CD4-positive, alpha-beta T cell treated with Interleukin-6 at 100 ng/mL for 8 hours (primary cell): ENCODE data around the gene VSIR.

Experiments
- DNase-seq: peaks from one replicate; pipeline ENCODE4 v3.0.0-alpha.2; 2020; ENCODE audit warnings: mixed read lengths, low spot score

VSIR gene

DNA sequence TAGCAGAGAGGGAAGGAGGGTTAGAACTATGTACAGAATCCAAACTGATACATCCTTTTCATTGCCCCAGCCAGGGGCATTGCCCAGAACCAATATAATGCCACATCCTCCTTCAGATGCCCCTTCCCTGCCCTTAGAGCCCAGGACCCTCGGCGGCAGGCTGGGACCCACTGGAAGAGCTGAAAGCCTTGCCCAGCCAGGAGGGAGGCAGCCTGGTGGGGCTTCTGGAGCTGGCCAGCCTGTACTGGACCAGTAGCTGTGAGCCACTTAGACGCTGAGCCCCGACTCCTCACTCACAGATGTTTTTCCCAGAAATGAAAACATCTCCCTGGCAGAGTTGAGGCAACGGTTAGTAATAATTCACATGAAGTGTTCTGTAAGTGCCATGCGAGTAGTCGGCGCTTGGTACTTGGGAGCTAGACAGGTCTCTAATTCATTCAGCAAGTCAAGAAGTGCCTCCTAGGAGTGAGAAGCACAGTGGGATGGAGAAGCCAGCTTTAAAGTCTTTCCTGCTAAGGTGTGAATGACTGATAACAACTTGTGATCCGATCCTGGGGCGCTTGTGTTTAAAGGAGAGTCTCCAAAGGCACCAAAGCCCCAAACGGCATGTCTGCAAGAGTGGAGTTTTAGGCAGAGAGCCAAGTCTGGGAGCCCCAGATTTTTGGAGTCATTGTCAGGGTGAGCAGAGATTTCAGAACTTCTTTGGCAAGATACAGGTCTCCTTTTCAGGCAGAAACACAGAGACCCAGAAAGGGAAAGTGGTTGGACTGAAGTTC is 9.8 kb downstream of the VSIR start:
- DNase-seq: no peak

DNA sequence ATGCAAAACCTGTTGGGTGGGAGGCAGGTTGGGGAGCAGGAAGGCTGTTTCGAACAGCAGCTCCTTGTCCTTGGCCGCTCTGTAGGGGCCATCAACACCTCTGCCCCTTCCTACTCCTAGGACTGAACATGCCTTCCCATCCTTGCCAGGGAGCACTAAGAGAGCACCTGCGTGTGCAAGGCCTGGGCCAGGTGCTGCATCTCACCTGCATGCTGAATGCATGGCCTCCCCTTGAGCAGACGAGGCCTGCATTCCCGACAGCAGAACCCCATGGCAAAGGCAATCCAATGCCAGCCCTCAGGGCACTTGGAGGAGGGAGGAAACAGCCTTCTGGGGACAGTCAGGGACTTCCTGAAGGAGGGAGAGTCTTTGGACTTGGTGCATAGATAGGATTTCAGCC is 11.0 kb downstream of the VSIR start:
- no peak for DNase-seq

DNA sequence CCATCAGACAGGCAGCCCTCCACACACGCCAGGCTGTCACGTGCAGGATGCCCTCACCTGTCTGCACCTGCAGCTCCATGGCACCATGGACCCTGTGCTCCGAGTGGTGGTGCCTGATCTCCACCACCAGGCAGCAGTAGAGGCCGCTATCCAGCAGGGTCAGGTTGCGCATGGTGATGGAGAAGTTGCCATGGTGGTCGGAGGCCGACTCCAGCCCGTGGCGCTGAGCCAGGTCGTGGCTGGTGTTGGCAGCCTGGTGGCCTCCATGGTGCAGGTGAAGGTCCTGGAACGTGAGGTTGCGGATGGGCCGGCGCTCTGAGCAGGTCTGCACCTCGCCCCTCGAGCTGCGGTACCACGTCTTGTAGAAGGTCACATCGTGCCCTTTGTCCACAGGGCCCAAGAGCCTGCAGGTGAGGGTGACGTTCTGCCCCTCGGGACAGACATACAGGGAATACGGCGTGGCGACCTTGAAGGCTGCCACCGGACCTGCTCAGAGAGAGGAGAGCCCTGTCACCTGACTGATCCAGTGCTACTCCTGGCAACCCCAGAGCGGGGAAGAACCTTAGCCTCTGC is 11.7 kb downstream of the VSIR start:
- no peak for DNase-seq

GRCh38 chr10:71761105-71761511 is 12.2 kb downstream of the VSIR start:
- peak; percentile 42 for DNase-seq

DNA sequence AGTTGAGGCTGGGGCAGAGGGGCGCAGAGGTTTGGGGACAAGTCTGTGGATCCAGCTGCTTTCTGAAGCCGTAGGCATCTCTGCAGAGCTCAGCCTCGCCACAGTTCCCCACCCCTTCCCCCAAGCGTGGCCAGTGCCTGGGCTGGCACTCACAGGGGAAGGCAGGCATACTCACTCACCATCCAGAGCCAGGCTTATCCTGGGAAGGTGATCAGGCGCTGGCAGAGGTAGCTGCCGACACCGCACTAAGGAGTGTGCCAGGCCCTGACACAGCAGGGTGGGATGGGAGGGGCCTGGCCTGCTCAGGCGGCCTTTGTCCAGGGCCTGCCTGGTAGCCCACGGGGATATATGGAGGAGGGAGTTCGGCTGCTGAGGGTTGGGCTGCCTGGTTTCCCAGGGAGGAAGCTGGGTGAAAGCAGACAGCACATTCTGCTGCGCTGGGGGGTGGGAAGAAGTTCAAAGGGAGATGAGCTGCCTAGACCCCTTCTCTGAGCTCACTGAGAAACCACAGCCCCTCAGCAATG is 15.9 kb downstream of the VSIR start:
- DNase-seq: no peak

DNA sequence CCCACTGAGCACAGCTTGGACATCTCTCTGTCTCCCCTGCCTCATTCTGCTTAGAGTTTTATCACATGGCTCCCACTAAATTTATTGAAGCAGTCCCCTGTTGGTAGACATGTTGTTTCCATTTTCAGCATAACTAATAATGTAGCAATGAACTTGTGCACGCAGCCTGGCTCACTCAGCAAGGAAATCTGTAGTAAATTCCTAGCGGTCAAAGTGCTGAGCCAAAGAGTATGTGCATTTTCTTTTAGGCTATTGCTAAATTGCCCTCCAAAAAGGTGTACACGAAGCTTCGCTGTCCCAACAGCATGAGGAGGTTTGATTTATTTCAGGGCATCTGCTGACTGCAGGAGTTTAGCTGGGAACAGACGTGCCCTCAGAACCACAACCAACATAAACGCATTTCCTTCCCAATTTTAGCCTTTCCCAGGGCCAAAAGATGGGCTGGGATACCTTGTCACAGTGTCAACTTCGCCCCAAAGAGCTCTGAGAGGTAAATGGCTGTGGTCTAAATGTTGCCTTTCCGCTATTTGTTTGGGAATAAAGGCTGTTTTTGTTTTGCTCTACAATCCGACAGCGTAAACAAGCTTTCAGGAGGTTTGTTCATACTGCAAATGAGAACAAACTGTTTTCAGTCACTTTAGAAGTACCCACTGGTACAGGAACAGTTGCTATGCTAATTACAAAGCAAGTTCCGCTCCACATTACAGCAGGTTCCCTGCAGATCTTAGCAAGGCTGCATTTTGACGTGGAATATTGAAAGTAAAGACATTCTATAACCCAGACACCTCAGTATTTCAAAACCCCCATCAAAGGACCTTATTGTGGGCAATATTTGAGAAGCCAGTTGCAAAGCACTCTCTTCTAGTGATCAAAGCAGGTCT is 16.8 kb downstream of the VSIR start:
- peak; percentile 57 for DNase-seq

DNA sequence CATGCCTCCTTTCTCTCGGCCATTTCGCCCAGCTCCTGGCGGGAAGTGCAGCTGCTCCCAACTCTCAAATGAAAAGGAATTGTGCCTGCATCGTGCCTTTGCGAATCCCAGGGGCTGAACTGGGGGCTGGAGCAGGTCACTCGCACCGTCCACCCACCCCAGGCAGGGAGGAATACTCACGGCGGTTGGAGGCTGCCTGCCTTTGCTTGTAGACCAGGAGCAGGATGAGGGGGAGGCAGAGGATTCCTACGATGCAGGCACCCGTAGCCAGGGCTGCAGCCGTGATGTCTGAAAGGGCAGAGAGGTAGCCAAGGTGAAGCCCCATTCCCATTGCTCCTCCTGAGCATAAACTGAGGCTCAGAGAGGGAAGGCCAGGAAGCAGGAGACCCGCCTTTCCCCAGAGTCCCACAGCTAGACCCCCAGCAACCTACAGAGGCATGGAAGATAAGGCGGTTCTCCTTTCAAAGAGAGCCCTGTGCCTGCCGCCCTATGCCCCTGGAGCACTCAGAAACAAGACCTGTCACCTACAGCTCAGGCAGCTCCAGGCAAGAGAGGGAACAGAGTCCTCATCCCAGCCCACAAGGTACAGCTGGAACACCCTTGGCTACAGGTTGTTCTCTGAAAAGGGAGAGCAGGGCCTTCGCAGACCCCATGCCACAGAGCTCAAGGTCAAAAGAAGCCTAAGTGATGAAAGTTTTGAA is 18.0 kb downstream of the VSIR start:
- no peak for DNase-seq

- no peak for DNase-seq
Measured at GRCh38 chr10:71754562-71754961, 18.8 kb downstream of the VSIR start.

DNA sequence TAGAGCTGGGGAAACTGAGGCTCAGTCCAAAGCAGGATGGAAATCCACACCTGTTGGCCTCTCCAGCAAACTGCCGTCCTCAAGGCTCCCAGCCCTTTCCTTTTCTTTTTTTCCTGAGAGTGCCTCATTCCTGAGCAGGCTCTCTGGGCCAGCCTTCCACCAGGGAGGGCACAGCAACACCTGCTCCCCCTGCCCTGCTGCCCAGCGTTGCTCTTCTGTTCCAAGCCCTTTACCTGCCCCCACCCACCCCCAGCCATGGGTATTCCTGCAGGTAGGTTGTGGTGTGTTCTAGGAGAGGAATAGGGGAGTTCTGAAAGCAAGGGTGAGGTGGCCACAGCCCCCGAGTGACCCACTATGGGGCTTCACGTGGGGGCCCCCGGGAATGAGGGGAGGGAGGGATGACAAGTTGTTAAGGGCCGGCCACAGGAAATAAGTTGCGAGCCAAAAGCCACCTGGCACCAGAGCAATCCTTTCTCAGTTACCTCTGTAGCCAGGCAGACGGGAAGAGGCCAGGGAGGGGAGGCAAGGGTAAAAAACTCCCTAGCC is 19.3 kb downstream of the VSIR start:
- no peak for DNase-seq

- no peak for DNase-seq
Measured at GRCh38 chr10:71753091-71753959, 20.0 kb downstream of the VSIR start.

DNA sequence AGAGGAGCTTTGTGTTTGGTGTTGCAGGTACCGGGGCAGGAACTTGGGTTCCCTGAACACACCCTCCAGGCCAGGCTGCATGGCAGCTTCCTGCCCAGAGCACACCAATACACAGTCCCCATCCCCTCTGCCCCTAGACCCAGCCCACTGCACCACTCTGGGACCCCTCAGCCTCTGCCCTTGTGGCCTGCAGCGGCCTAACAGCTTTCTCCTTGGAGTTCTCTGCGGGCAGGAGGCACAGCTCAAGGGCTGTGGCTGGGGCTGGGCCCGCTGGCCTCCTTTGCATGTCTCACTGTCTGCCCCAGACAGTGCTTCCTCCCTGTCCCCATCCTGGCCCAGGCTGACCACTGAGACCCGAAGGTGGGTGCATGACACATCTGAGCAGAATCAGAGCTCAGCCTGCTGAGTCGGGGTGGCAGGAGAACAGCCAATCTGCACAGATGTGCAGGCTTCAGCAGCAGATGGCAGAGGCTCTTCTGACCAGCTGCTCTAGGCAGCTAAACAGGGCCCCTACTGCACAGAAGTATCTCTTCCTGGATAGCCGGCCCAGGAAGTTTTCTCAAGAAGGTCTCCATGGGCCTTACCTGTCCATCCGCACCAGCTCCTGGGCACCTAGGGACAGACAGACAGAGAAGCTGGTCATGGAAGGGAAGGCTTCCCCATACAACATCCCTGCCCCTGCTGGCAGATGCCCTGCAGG is 20.8 kb downstream of the VSIR start:
- peak; percentile 43 for DNase-seq

GRCh38 chr10:71751515-71752224 is 21.6 kb downstream of the VSIR start:
- DNase-seq: no peak

GRCh38 chr10:71750986-71751385 is 22.3 kb downstream of the VSIR start:
- DNase-seq: no peak

DNA sequence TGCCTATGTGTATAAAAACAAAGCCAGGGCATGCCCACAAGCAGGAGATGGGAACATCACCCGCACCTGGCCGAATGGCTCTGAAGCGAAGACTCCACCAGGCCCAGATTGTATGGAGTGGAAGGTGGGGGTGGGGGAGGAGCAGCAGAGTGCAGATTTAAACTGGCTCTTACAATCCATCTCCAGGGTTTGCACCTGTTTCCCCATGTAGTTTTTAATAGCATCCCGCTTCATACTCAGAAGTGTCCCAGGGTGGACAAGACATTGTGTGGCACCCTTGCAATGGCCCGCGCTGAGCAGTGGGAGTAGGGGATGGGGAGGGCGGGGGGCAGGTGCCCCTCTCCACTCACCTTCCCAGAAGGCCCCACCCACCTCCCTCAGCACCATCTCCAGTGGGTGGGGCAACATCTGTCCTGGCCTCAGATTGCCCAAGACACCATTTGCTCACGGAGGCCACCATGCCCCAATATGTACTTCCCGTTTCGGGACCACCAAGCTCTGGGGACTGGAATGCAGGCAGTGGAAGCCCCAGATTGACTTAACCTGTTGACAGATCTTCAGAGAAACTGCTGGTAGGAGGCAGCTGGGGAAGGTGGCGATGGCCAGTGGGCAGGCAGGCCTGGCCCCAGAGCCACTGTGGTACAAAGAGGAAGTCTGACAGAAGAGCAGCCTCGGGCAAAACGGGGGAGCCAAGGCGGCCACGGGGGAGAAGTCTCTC is 23.0 kb downstream of the VSIR start:
- DNase-seq: no peak

- DNase-seq: no peak
Measured at GRCh38 chr10:71749396-71749795, 23.9 kb downstream of the VSIR start.

GRCh38 chr10:71748671-71749191 is 24.6 kb downstream of the VSIR start:
- DNase-seq: peak; percentile 88

DNA sequence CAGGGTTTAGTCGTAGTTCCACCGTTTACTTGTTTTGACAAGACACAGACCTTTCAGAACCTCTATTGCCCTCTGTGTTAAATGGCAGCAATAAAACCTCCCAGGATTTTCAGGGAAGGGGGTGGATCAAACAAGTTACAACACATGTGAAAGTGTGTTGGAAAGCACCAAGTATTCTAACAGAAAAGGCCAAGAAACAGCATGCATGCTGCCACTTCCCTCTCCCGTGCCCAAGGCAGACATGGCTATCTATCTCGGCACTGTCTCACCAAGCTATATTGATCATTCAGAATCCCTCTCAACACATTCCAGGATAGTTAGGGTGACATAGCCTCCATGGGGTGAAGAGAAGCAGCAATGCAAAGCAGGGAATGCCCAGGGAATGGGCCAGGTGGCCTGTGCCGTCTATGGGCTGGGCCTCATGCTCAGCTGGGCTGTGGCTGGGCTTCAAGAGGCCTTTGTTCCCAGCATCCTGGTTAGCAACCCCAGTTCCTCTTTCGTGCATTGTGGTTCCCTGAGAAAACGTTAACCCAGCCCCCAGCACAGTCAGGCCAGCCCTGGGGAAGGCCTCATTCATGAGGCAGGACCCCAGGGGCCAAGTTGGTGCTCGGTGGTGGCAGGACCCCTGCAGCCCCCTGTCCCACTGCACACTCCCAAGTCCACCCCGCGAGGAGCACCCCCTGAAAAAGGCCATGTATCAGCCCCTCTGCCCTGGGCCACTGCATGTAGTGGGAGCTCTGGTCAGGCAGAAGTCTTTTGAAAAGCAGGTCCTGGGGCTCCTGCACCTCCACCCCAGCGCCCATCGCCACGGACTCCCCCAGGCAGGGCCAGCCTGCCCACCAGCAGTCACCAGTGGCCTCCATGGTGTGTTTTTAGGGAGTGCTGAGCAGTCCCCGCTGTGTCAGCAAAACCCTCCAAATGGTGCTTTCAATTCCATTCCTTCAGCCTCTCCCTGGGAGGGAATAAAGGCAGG is 25.5 kb downstream of the VSIR start:
- DNase-seq: no peak
